AG04450 (cell line): ENCODE results near the gene FBXL17. TPM values are rescaled to one million over a fixed set of nuclear protein-coding genes. Genes with fewer than 3 reads are reported as not detected.

Experiments used
- CTCF ChIA-PET: fragments of 300-600, 350-600 bp; formaldehyde crosslinking; extraction: SDS; loops from one replicate; lab custom pipeline; 2022; ENCODE audit warnings: antibody characterized with exemption, inconsistent platforms; lab: Charles Lee
- POLR2A ChIA-PET: fragments of 350-600 bp; formaldehyde crosslinking; extraction: SDS; loops from one replicate; lab custom pipeline; 2021; ENCODE audit warnings: antibody characterized with exemption, inconsistent platforms; lab: Yijun Ruan, JAX
- DNase-seq: peaks from one replicate; pipeline ENCODE4 v3.0.0-alpha.2; 2011; ENCODE audit warnings: low read depth, low spot score
- H3K27ac ChIP-seq: one replicate; pipeline ENCODE4 v1.5.1; 2012; ENCODE audit warnings: low read depth, low read length, control low read depth
- H3K27me3 ChIP-seq: one replicate; pipeline ENCODE4 v1.6.0; 2012; ENCODE audit warnings: low read length; ENCODE audit not compliant: control insufficient read depth, insufficient read depth
- H3K4me3 ChIP-seq: 2 replicates; pipeline ENCODE4 v1.5.1; 2011; ENCODE audit warnings: mild to moderate bottlenecking, low read depth, low read length, control low read depth
- H3K9me3 ChIP-seq: 2 replicates; pipeline ENCODE4 v1.5.1; 2012; ENCODE audit warnings: low read length; ENCODE audit not compliant: control insufficient read depth, insufficient read depth
- polyA plus RNA-seq: library from polyadenylated mRNA; depleted of rRNA; stranded (reverse); fragments of >200 nt; gene quantifications from 2 replicates; pipeline ENCODE4 v1.2.3, GENCODE V29; 2011
- TF ChIP-seq, protein P1 (sequence below): IDR thresholded peaks from 2 replicates; pipeline ENCODE4 v1.5.1; 2011; ENCODE audit warnings: low read depth, low read length, control low read depth, inconsistent platforms

Gene FBXL17
- polyA plus RNA-seq, 1 experiment: 9.4 TPM

DNA sequence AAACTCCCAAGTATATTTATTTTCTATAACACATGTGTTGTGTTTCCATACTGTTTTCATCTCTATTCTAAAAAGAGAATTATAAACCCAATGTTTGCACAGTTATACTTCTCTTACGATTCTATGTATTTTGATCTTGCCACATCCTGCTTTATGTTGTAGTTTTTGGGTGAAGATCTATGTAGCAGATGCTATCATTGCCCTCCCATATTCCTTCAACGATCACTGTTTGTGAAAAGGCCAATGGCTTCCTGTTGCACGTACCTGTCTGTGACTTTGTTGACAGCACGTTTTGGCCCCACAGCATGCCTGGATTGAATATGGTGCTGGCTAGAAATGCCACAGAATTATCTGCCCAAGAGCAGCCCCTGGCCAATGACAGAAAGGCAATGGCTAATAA, 456.7 kb downstream of the FBXL17 start:
- no peaks in the 10 kb centered on the region for H3K27me3 ChIP-seq
- no peak overlapping the region for H3K4me3 ChIP-seq
- POLR2A ChIA-PET: no interaction called here
- TF ChIP-seq, protein P1, sequence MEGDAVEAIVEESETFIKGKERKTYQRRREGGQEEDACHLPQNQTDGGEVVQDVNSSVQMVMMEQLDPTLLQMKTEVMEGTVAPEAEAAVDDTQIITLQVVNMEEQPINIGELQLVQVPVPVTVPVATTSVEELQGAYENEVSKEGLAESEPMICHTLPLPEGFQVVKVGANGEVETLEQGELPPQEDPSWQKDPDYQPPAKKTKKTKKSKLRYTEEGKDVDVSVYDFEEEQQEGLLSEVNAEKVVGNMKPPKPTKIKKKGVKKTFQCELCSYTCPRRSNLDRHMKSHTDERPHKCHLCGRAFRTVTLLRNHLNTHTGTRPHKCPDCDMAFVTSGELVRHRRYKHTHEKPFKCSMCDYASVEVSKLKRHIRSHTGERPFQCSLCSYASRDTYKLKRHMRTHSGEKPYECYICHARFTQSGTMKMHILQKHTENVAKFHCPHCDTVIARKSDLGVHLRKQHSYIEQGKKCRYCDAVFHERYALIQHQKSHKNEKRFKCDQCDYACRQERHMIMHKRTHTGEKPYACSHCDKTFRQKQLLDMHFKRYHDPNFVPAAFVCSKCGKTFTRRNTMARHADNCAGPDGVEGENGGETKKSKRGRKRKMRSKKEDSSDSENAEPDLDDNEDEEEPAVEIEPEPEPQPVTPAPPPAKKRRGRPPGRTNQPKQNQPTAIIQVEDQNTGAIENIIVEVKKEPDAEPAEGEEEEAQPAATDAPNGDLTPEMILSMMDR: no peak
- CTCF ChIA-PET: no interaction called here
- H3K27ac ChIP-seq: no peak overlapping the region
- no peaks in the 10 kb centered on the region for H3K9me3 ChIP-seq
- no peak for DNase-seq

DNA sequence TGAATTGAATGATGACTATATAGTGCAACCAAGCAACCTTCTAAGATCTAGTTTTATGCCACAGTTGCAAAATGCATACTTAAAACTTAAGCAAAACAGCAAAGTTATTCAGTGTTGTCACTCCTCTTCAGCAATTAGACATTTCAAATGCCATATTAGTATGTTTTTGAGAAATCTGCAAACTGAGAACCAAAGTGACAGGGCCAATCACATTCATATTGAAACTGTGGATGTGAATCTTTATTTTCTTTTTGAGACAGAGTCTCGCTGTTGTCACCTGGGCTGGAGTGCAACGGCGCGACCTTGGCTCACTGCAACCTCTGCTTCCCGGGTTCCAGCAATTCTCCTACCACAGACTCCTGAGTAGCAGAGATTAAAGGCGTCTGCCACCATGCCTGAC, 461.9 kb downstream of the FBXL17 start:
- TF ChIP-seq, protein P1: no peak
- no peaks in the 10 kb centered on the region for H3K9me3 ChIP-seq
- no peak overlapping the region for H3K27ac ChIP-seq
- no peaks in the 10 kb centered on the region for H3K27me3 ChIP-seq
- no peak for DNase-seq
- ChIA-PET CTCF (no interaction called here), POLR2A (no interaction called here)
- no peak overlapping the region for H3K4me3 ChIP-seq

DNA sequence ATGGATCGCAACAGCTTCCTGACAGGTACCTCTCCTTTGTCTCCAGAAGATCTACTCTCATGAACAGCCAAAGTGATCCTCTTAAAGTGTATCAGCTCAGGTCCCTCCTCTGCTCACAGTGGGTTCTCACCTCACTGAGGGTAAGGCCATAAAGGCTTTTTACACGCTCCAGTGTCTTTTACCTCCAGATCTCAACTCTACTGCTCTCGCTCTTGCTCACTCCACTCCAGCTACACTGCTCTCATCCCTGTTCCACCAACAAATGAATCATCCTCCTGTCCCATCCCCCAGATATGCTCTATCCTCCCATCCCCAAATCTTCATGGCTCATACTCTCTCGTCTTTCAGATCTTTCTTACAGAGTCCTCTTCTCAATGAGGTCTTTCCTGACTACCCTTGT, 462.5 kb downstream of the FBXL17 start:
- DNase-seq: no peak
- ChIA-PET POLR2A (no interaction called here), CTCF (no interaction called here)
- TF ChIP-seq, protein P1: no peak
- H3K9me3 ChIP-seq: no peaks in the 10 kb centered on the region
- H3K27ac ChIP-seq: no peak overlapping the region
- H3K4me3 ChIP-seq: no peak overlapping the region
- H3K27me3 ChIP-seq: no peaks in the 10 kb centered on the region

DNA sequence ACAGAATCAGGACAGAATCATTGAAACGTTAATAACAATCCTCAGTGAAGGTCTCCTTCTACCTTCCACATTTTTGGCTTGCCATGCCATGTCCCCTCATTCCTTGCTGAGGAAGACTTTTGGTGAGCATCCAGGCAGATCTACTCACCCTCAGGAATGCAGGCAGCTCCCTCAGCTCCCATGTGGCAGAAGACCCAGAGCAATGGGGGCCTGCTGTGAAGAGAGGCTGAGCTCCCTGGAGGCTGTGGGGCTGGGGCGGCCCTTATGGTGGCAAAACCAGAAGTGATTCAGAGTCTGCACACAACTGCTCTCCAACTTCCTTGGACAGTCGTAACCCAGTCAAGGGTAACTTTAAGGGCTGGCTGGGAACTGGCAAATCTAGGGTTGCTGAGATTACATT, 463.9 kb downstream of the FBXL17 start:
- no peak for DNase-seq
- CTCF ChIA-PET: interaction anchor here (0.9 kb wide), 1 partner anchor 24 kb away, joined by 4 read pairs; no protein-coding TSS in a partner anchor
- no peak overlapping the region for H3K4me3 ChIP-seq
- POLR2A ChIA-PET: no interaction called here
- H3K27ac ChIP-seq: no peak overlapping the region
- TF ChIP-seq, protein P1: no peak
- no peaks in the 10 kb centered on the region for H3K27me3 ChIP-seq
- H3K9me3 ChIP-seq: no peaks in the 10 kb centered on the region

DNA sequence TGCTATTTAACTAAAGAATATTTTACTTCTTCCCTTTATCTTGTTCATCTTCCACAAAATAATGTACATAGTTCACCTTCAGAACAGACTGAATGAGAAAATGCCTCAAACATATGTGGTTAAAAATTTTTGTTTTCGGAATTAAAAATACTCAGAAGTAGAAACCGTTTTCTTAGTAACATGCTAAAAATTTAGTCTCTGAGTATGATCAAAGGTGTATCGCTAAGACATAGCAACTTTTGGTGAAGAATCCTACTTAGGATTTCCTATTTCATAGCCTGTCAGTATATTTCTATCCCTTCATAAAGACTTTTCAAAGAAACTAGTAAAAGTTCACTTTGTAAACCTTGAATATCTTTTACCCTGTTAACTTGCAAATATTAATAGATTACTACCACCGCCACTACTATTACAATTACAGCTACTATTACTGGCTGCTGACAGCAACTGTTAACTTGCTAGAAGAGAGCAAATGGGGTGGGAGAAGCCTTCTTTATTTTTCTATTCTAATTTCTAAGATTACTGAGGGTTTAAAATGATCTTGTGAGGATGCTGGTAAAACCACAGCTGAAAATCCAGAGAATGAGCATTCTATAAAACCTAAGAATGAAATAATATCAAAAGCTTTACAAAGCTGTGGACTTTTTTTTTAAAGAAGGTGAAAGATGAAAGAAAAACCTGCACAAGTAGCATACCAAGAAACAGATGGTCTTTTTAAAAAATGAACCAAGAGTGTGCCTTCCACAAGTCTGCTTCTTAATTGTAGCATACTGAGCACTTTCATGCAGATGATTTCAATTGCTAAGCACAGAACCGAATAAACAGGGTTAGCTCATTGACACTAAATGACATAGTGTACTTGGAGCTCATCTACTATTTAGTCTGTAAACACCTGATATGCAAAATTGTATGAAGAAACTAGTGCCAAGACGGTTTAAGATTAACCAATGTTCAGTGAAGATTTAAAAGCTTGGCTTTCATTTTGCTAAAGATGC, 464.9 kb downstream of the FBXL17 start:
- CTCF ChIA-PET: no interaction called here
- TF ChIP-seq, protein P1: no peak
- Histone ChIP-seq H3K4me3 (no peak overlapping the region), H3K27me3 (no peaks in the 10 kb centered on the region), H3K27ac (no peak overlapping the region), H3K9me3 (no peaks in the 10 kb centered on the region)
- POLR2A ChIA-PET: no interaction called here
- DNase-seq: no peak
